PC-3 (cell line): Measurements from ENCODE around the gene ZNF783. TPM values are rescaled to one million over a fixed set of nuclear protein-coding genes. Genes with fewer than 3 reads are reported as not detected.
"Not testable (repeated sequence)": the region's sequence is repeated elsewhere in the genome, so short reads cannot be mapped to it uniquely, and the experiment has no call there.

Experiments
- ATAC-seq: fragments of 200-7000 bp; cut with Tn5 transposase; 2 replicates; pipeline ENCODE4 v1.9.1; 2020; ENCODE audit warnings: mild to moderate bottlenecking, moderate library complexity
- BruUV-seq: library from RNA; stranded (reverse); fragments of 400-500 nt; replicated peaks from 2 replicates; lab custom pipeline; 2021; lab: Mats Ljungman, UMichigan
- CTCF ChIA-PET: fragments of 300-600 bp; sonication (Branson Sonifier 250); formaldehyde crosslinking; loops from one replicate; lab custom pipeline; 2022; ENCODE audit warnings: antibody characterized with exemption; lab: Charles Lee
- POLR2A ChIA-PET: fragments of 300-600 bp; sonication (Branson Sonifier 250); formaldehyde crosslinking; loops from one replicate; lab custom pipeline; 2022; ENCODE audit warnings: antibody characterized with exemption; ENCODE audit not compliant: unreplicated experiment; lab: Charles Lee
- DNase-seq: peaks from one replicate; pipeline ENCODE4 v3.0.0-alpha.2; 2015
- H2AFZ ChIP-seq: fragments of 300-600 bp; sonication (generic); 2 replicates; pipeline ENCODE4 v1.6.0; 2016; ENCODE audit warnings: antibody characterized with exemption, low read length
- H3F3A ChIP-seq: fragments of 300-600 bp; sonication (generic); one replicate; pipeline ENCODE4 v1.6.0; 2017; ENCODE audit warnings: antibody characterized with exemption, low read length, control low read depth, mild to moderate bottlenecking; ENCODE audit not compliant: unreplicated experiment
- H3K27ac ChIP-seq: fragments of 300-600 bp; sonication (generic); 2 replicates; pipeline ENCODE4 v1.5.1; 2016; ENCODE audit warnings: mild to moderate bottlenecking, low read length
- H3K27me3 ChIP-seq: fragments of 300-600 bp; sonication (generic); 2 replicates; pipeline ENCODE4 v1.6.1; 2016; ENCODE audit warnings: low read length, mixed read lengths
- H3K36me3 ChIP-seq: fragments of 300-600 bp; sonication (generic); 2 replicates; pipeline ENCODE4 v1.6.1; 2016; ENCODE audit warnings: low read depth, mixed run types, low read length, mixed read lengths
- H3K4me1 ChIP-seq: fragments of 300-600 bp; sonication (generic); 2 replicates; pipeline ENCODE4 v1.5.1; 2016; ENCODE audit warnings: low read length; ENCODE audit not compliant: insufficient read depth
- H3K4me2 ChIP-seq: fragments of 300-600 bp; sonication (generic); 2 replicates; pipeline ENCODE4 v1.6.0; 2016; ENCODE audit warnings: low read length
- H3K4me3 ChIP-seq: fragments of 300-600 bp; sonication (generic); 2 replicates; pipeline ENCODE4 v1.5.1; 2016; ENCODE audit warnings: mild to moderate bottlenecking, low read length, mixed read lengths
- H3K79me2 ChIP-seq: fragments of 300-600 bp; sonication (generic); 2 replicates; pipeline ENCODE4 v1.6.1; 2017; ENCODE audit warnings: low read length, mixed read lengths
- H3K9ac ChIP-seq: fragments of 300-600 bp; sonication (generic); 2 replicates; pipeline ENCODE4 v1.6.0; 2016; ENCODE audit warnings: mild to moderate bottlenecking, low read length
- H3K9me2 ChIP-seq: fragments of 300-600 bp; sonication (generic); replicated peaks from 2 replicates; pipeline ENCODE4 v1.6.1; 2016; ENCODE audit warnings: mixed run types, low read length, mixed read lengths
- H3K9me3 ChIP-seq: fragments of 300-600 bp; sonication (generic); 2 replicates; pipeline ENCODE4 v1.6.1; 2016; ENCODE audit warnings: low read length, mixed read lengths
- H4K20me1 ChIP-seq: fragments of 300-600 bp; sonication (generic); 2 replicates; pipeline ENCODE4 v1.6.1; 2016; ENCODE audit warnings: low read length, mixed read lengths
- EZH2 ChIP-seq: fragments of 300-600 bp; sonication (generic); IDR thresholded peaks from one replicate; pipeline ENCODE4 v1.6.1; 2017; ENCODE audit warnings: antibody characterized with exemption, mild to moderate bottlenecking, low read length; ENCODE audit not compliant: unreplicated experiment
- EZH2phosphoT487 ChIP-seq: fragments of 300-600 bp; sonication (generic); IDR thresholded peaks from 2 replicates; pipeline ENCODE4 v1.6.1; 2018; ENCODE audit warnings: mild to moderate bottlenecking, antibody characterized with exemption, low read length, borderline replicate concordance
- intact Hi-C: fragments of 100-400 bp; cut with micrococcal nuclease; formaldehyde crosslinking; loops from 2 replicates; pipeline ENCODE4 v1.9.0; 2023
- total RNA-seq: library from RNA; depleted of rRNA; stranded (reverse); fragments of >200 nt; gene quantifications from 2 replicates; pipeline ENCODE4 v1.2.3, GENCODE V29; 2014
- TF ChIP-seq, protein P1 (sequence below): fragments of 300-600 bp; sonication (generic); conservative IDR thresholded peaks from 2 replicates; pipeline ENCODE4 v1.5.1; 2017; ENCODE audit warnings: antibody characterized with exemption, low read depth, mild to moderate bottlenecking, low read length

ZNF783 gene
- total RNA-seq, 1 experiment from 2014 or later = 6.9 TPM

DNA sequence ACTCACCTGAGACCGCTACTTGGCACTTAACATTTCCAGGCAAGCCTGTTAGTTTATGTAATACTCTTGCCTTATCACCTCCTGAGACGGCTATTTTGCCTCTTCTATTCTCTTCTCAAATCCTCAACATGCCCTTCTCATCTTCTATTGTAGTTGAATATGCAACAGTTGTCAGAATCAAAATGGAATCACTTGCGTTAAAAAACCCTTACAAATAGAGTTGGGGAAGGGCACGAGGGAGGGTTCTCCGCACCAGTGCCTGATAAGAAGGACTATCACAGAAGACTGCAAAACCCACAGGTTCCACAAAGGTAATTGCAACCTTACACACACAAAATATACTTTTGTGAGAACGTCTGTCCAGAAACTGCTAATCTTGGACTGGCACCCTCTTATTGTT, 57.4 kb downstream of the ZNF783 start:
- Histone ChIP-seq H3K79me2 (no peaks in the 10 kb centered on the region), H3K9me3 (no peaks in the 10 kb centered on the region), H3K36me3 (no peaks in the 10 kb centered on the region), H3K4me3 (no peak overlapping the region), H4K20me1 (no peaks in the 10 kb centered on the region), H3K9ac (no peak overlapping the region), H3K9me2 (no peaks in the 10 kb centered on the region), H3F3A (no peaks in the 10 kb centered on the region), H2AFZ (no peak overlapping the region), H3K4me1 (no peaks in the 10 kb centered on the region), H3K27ac (no peak overlapping the region), H3K4me2 (no peak overlapping the region), H3K27me3 (no peaks in the 10 kb centered on the region)
- no TSS peak for BruUV-seq
- DNase-seq (no peak), ATAC-seq (no peak)
- ChIA-PET CTCF (no interaction called here), POLR2A (no interaction called here)
- intact Hi-C loops = no loop called here
- TF ChIP-seq EZH2 (no peak), EZH2phosphoT487 (no peak)
- TF ChIP-seq, protein P1, sequence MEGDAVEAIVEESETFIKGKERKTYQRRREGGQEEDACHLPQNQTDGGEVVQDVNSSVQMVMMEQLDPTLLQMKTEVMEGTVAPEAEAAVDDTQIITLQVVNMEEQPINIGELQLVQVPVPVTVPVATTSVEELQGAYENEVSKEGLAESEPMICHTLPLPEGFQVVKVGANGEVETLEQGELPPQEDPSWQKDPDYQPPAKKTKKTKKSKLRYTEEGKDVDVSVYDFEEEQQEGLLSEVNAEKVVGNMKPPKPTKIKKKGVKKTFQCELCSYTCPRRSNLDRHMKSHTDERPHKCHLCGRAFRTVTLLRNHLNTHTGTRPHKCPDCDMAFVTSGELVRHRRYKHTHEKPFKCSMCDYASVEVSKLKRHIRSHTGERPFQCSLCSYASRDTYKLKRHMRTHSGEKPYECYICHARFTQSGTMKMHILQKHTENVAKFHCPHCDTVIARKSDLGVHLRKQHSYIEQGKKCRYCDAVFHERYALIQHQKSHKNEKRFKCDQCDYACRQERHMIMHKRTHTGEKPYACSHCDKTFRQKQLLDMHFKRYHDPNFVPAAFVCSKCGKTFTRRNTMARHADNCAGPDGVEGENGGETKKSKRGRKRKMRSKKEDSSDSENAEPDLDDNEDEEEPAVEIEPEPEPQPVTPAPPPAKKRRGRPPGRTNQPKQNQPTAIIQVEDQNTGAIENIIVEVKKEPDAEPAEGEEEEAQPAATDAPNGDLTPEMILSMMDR = no peak

DNA sequence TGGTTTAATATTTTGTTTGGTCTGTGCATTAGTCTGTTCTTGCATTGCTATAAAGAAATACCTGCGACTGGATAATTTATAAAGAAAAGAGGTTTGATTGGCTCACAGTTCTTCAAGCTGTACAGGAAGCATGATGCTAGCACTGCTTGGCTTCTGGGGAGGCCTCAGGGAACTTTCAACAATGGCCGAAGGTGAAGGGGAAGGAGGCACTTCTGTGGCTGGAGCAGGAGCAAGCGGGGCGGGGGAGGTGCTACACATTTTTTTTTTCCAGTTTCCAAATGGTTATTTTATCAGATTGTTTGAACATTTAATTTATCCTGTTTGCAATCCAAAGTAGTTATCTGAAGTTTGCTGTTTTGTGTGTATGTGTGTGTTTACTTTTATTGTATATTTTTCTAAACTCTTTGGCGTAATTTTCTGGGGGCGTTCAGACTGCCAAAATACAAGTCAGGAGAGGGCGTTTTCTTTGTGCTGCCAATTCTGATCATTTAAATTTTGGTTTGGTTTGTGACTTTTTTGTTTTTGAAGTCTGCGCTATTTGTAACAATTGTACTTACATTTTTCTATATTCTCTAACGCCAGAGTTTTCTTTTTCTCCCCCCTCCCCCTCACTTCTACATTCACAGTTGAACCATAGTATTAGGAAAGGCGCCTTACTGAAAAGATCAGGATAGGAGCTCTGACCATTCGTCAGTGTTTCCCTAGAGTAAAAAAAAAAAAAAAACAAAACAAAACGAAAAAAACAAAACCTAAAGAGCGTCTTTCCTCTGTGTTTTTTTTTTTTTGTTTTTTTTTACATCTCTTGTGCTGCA, 58.5 kb downstream of the ZNF783 start:
- no TSS peak for BruUV-seq
- H3K9me2 ChIP-seq = no peaks in the 10 kb centered on the region
- POLR2A ChIA-PET = no interaction called here

DNA sequence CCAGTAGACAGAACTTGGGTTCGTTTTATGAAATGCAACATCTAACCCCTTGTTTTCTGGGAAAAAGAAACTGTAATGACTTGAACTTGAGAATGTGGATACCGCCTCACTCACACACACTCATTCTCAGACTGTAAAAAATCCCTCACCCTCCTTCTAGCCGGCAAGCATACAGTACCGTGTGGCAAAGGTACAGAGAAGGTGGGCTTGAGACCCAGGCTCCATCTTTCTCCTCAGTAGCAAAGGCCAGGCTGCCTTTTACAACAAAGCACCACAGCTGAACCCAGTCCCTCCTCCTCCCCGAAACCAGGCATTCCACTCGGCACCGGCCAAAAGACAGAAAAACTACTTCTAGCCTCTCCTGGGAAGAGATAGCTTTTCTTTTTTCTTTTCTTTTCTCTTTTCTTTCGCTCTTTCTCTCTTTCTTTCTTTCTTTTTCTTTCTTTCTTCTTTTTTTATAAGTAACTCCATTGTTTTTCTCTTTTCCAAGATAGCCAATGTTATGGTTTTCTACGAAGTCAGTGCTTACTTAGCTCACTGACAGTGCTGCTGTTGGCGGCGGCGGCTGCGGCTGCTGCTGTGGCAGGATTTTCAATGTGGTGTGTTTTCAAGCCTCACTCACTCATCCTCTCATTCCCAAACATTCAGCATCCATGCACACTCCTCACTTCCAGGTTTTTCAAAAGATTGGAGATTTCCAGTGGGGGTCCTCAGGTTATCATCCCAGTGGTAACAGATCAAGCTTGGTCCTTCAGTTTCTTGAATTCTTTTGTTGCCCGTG, 59.3 kb downstream of the ZNF783 start:
- H3K79me2 ChIP-seq, H3K4me2 ChIP-seq, H3K4me1 ChIP-seq, CTCF ChIA-PET, POLR2A ChIA-PET, H3K9me2 ChIP-seq, H3F3A ChIP-seq, BruUV-seq, H3K27ac ChIP-seq, H4K20me1 ChIP-seq, ATAC-seq, H3K9ac ChIP-seq, H2AFZ ChIP-seq, H3K4me3 ChIP-seq, H3K27me3 ChIP-seq, H3K36me3 ChIP-seq, DNase-seq, intact Hi-C loops, H3K9me3 ChIP-seq: not testable (repeated sequence)

More for the DNA sequence above, 58.5 kb downstream of the ZNF783 start:
- intact Hi-C loops = no loop called here
- Histone ChIP-seq H3F3A (no peaks in the 10 kb centered on the region), H4K20me1 (no peaks in the 10 kb centered on the region), H3K27me3 (no peaks in the 10 kb centered on the region), H3K4me3 (no peak overlapping the region), H2AFZ (no peak overlapping the region), H3K4me2 (no peak overlapping the region), H3K36me3 (no peaks in the 10 kb centered on the region), H3K27ac (no peak overlapping the region), H3K9me3 (peaks cover 7% of the 10 kb centered on the region; the same call in 1 of the 2 replicates), H3K9ac (no peak overlapping the region), H3K4me1 (no peaks in the 10 kb centered on the region), H3K79me2 (no peaks in the 10 kb centered on the region)
- no peak for TF ChIP-seq EZH2phosphoT487
- TF ChIP-seq, protein P1 = no peak
- no peak for TF ChIP-seq EZH2
- ATAC-seq (no peak), DNase-seq (no peak)
- CTCF ChIA-PET = interaction anchor here (0.6 kb wide), 1 partner anchor 148 kb away, joined by 5 read pairs; no protein-coding TSS in a partner anchor
